Neuronal stem cell (in vitro differentiated cells): ENCODE data around the gene EFCAB5.

ENCODE experiments used
- DNase-seq: peaks from one replicate; pipeline ENCODE4 v3.0.0-alpha.2; 2013; ENCODE audit warnings: low spot score
- H2AFZ ChIP-seq: one replicate; pipeline ENCODE4 v1.6.1; 2013; ENCODE audit warnings: mild to moderate bottlenecking, low read length, inconsistent platforms
- H2AK5ac ChIP-seq: 2 replicates; pipeline ENCODE4 v1.6.1; 2013; ENCODE audit warnings: low read depth, mild to moderate bottlenecking, inconsistent platforms, low read length, moderate library complexity, mixed read lengths
- H2BK120ac ChIP-seq: 2 replicates; pipeline ENCODE4 v1.6.1; 2013; ENCODE audit warnings: low read depth, mild to moderate bottlenecking, inconsistent platforms, low read length, moderate library complexity, mixed read lengths
- H2BK12ac ChIP-seq: one replicate; pipeline ENCODE4 v1.6.1; 2013; ENCODE audit warnings: low read length, inconsistent platforms
- H2BK15ac ChIP-seq: 2 replicates; pipeline ENCODE4 v1.6.1; 2013; ENCODE audit warnings: mild to moderate bottlenecking, low read length, inconsistent platforms, mixed read lengths
- H2BK5ac ChIP-seq: one replicate; pipeline ENCODE4 v1.6.1; 2013; ENCODE audit warnings: inconsistent platforms, mild to moderate bottlenecking, low read length, moderate library complexity
- H3K14ac ChIP-seq: one replicate; pipeline ENCODE4 v1.6.1; 2013; ENCODE audit warnings: low read length, inconsistent platforms
- H3K18ac ChIP-seq: 2 replicates; pipeline ENCODE4 v1.6.1; 2013; ENCODE audit warnings: low read length, inconsistent platforms
- H3K23ac ChIP-seq: 2 replicates; pipeline ENCODE4 v1.6.1; 2013; ENCODE audit warnings: low read depth, mild to moderate bottlenecking, mixed read lengths, low read length, inconsistent platforms; ENCODE audit not compliant: poor library complexity
- H3K27ac ChIP-seq: replicated peaks from 3 replicates; pipeline ENCODE4 v1.5.1; 2013; ENCODE audit warnings: low read length, inconsistent platforms
- H3K27me3 ChIP-seq, 3 experiments: 2 replicates each; pipeline ENCODE4 v1.6.1; 2013; ENCODE audit warnings: low read length in 3 of 3, mild to moderate bottlenecking in 2 of 3, inconsistent platforms in 1 of 3, low read depth in 1 of 3, mixed read lengths in 1 of 3, moderate library complexity in 1 of 3; ENCODE audit not compliant: control insufficient read depth in 3 of 3, insufficient read depth in 3 of 3
- H3K36me3 ChIP-seq, 2 donors: replicated peaks in 1 of 2; 2 replicates each; pipeline ENCODE4 v1.6.1; 2013; ENCODE audit warnings: low read length in 2 of 2; ENCODE audit not compliant: control insufficient read depth in 2 of 2, insufficient read depth in 2 of 2
- H3K4ac ChIP-seq: 2 replicates; pipeline ENCODE4 v1.6.1; 2013; ENCODE audit warnings: inconsistent platforms, mild to moderate bottlenecking, low read length, moderate library complexity
- H3K4me1 ChIP-seq, 2 donors: 1 replicate in 1 of 2; 2 replicates in 1 of 2; pipeline ENCODE4 v1.6.1; 2013; ENCODE audit warnings: low read length in 2 of 2, low read depth in 1 of 2; ENCODE audit not compliant: control insufficient read depth in 2 of 2, insufficient read depth in 1 of 2
- H3K4me2 ChIP-seq: one replicate; pipeline ENCODE4 v1.6.1; 2013; ENCODE audit warnings: mild to moderate bottlenecking, low read length, inconsistent platforms; ENCODE audit not compliant: insufficient read depth, poor library complexity, severe bottlenecking
- H3K4me3 ChIP-seq, 2 donors: 2 replicates each; pipeline ENCODE4 v1.5.1; 2013; ENCODE audit warnings: low read length in 2 of 2, mild to moderate bottlenecking in 2 of 2, inconsistent platforms in 1 of 2, moderate library complexity in 1 of 2
- H3K79me1 ChIP-seq: one replicate; pipeline ENCODE4 v1.6.1; 2013; ENCODE audit warnings: low read depth, mild to moderate bottlenecking, inconsistent platforms, low read length, moderate library complexity
- H3K9ac ChIP-seq: one replicate; pipeline ENCODE4 v1.6.1; 2013; ENCODE audit warnings: mild to moderate bottlenecking, low read depth, low read length, inconsistent platforms; ENCODE audit not compliant: poor library complexity
- H3K9me3 ChIP-seq, 2 donors: replicated peaks in 1 of 2; 2 replicates each; pipeline versions ENCODE3 to v1.6.1; 2013; ENCODE audit warnings: low read length in 2 of 2, mild to moderate bottlenecking in 2 of 2, inconsistent platforms in 1 of 2, low read depth in 1 of 2, mixed read lengths in 1 of 2, moderate library complexity in 1 of 2; ENCODE audit not compliant: control insufficient read depth in 2 of 2, insufficient read depth in 1 of 2
- H4K8ac ChIP-seq: one replicate; pipeline ENCODE4 v1.6.1; 2013; ENCODE audit warnings: low read depth, mild to moderate bottlenecking, inconsistent platforms, low read length, moderate library complexity
- H4K91ac ChIP-seq: one replicate; pipeline ENCODE4 v1.6.1; 2013; ENCODE audit warnings: low read length, low read depth, mild to moderate bottlenecking, inconsistent platforms; ENCODE audit not compliant: poor library complexity
- WGBS, 2 donors: extraction: QIAGEN DNeasy Blood & Tissue Kit; methylation state at CpG; one replicate each; pipeline ENCODE4 v1.1.7; 2013; ENCODE audit warnings: missing lambda C conversion rate in 2 of 2, mixed read lengths in 1 of 2; ENCODE audit not compliant: insufficient read length in 2 of 2, insufficient replicate concordance in 1 of 2; ENCODE audit errors: extremely low coverage in 2 of 2; 5-methylcytosine and 5-hydroxymethylcytosine counted together

The EFCAB5 gene

GRCh38 chr17:29996458-29996857 is 55.0 kb downstream of the EFCAB5 start:
- no peak overlapping the region for H3K4me3 ChIP-seq
- H3K14ac ChIP-seq: no peak overlapping the region
- H3K4ac ChIP-seq: no peak overlapping the region
- WGBS, 2 donors: no CpG with 5 or more reads among the region's 3 CpGs
- H3K23ac ChIP-seq: no peak overlapping the region
- H3K27ac ChIP-seq: no peak overlapping the region
- H3K4me1 ChIP-seq: no peaks in the 10 kb centered on the region
- no peaks in the 10 kb centered on the region for H3K9me3 ChIP-seq
- H3K27me3 ChIP-seq: peaks cover 0 to 7% (median 0%) of the 10 kb centered on the region in 3 experiments
- no peak overlapping the region for H2BK120ac ChIP-seq
- DNase-seq: no peak
- no peak overlapping the region for H2BK5ac ChIP-seq
- H3K4me2 ChIP-seq: no peak overlapping the region
- no peak overlapping the region for H2BK12ac ChIP-seq
- no peaks in the 10 kb centered on the region for H3K79me1 ChIP-seq
- no peak overlapping the region for H4K91ac ChIP-seq
- no peak overlapping the region for H3K9ac ChIP-seq
- no peak overlapping the region for H3K18ac ChIP-seq
- H2BK15ac ChIP-seq: no peak overlapping the region
- no peak overlapping the region for H2AK5ac ChIP-seq
- H4K8ac ChIP-seq: no peak overlapping the region
- H2AFZ ChIP-seq: no peak overlapping the region
- H3K36me3 ChIP-seq: no peaks in the 10 kb centered on the region

- H3K4ac ChIP-seq: no peak overlapping the region
- no peaks in the 10 kb centered on the region for H3K36me3 ChIP-seq
- H3K27me3 ChIP-seq: peaks cover 0 to 7% (median 0%) of the 10 kb centered on the region in 3 experiments
- no peak overlapping the region for H3K14ac ChIP-seq
- no peak overlapping the region for H2BK12ac ChIP-seq
- no peak overlapping the region for H2BK5ac ChIP-seq
- no peak overlapping the region for H3K9ac ChIP-seq
- H2BK120ac ChIP-seq: no peak overlapping the region
- H4K91ac ChIP-seq: no peak overlapping the region
- H3K79me1 ChIP-seq: no peaks in the 10 kb centered on the region
- H3K27ac ChIP-seq: no peak overlapping the region
- no peak overlapping the region for H3K23ac ChIP-seq
- H2AK5ac ChIP-seq: no peak overlapping the region
- H3K4me1 ChIP-seq: no peaks in the 10 kb centered on the region
- H4K8ac ChIP-seq: no peak overlapping the region
- H3K9me3 ChIP-seq: no peaks in the 10 kb centered on the region
- H2BK15ac ChIP-seq: no peak overlapping the region
- no peak overlapping the region for H3K4me2 ChIP-seq
- no peak for DNase-seq
- no peak overlapping the region for H3K18ac ChIP-seq
- WGBS, 2 donors: no CpG with 5 or more reads among the region's 3 CpGs
- no peak overlapping the region for H3K4me3 ChIP-seq
- no peak overlapping the region for H2AFZ ChIP-seq
These were observed 58.7 kb downstream of the EFCAB5 start for GRCh38 chr17:30000001-30000754.

GRCh38 chr17:30000755-30001257 is 59.4 kb downstream of the EFCAB5 start:
- Histone ChIP-seq H3K79me1 (no peaks in the 10 kb centered on the region), H3K4me1 (no peaks in the 10 kb centered on the region), H2AK5ac (no peak overlapping the region), H4K8ac (no peak overlapping the region), H3K36me3 (no peaks in the 10 kb centered on the region), H2AFZ (no peak overlapping the region), H3K4me2 (no peak overlapping the region), H3K9me3 (no peaks in the 10 kb centered on the region), H2BK15ac (no peak overlapping the region), H3K9ac (no peak overlapping the region), H3K4ac (no peak overlapping the region), H2BK12ac (no peak overlapping the region), H2BK120ac (no peak overlapping the region), H3K23ac (no peak overlapping the region), H3K4me3 (no peak overlapping the region), H3K14ac (no peak overlapping the region), H3K27ac (no peak overlapping the region), H3K27me3 (peaks cover 0 to 7% (median 0%) of the 10 kb centered on the region in 3 experiments), H3K18ac (no peak overlapping the region), H4K91ac (no peak overlapping the region), H2BK5ac (no peak overlapping the region)
- no CpG with 5 or more reads among the region's 2 CpGs for WGBS, 2 donors
- DNase-seq: no peak

- H3K27ac ChIP-seq: no peak overlapping the region
- H4K8ac ChIP-seq: no peak overlapping the region
- no peak overlapping the region for H2BK12ac ChIP-seq
- no peaks in the 10 kb centered on the region for H3K4me1 ChIP-seq
- no peak overlapping the region for H3K4me2 ChIP-seq
- no peak overlapping the region for H3K18ac ChIP-seq
- no peak overlapping the region for H3K4me3 ChIP-seq
- H2AK5ac ChIP-seq: no peak overlapping the region
- no peak overlapping the region for H2BK5ac ChIP-seq
- H3K4ac ChIP-seq: no peak overlapping the region
- H3K9ac ChIP-seq: no peak overlapping the region
- peaks cover 0 to 7% (median 0%) of the 10 kb centered on the region in 3 experiments for H3K27me3 ChIP-seq
- no peaks in the 10 kb centered on the region for H3K79me1 ChIP-seq
- no peak overlapping the region for H4K91ac ChIP-seq
- no peak overlapping the region for H2AFZ ChIP-seq
- H3K14ac ChIP-seq: no peak overlapping the region
- no peak overlapping the region for H3K23ac ChIP-seq
- H2BK120ac ChIP-seq: no peak overlapping the region
- H2BK15ac ChIP-seq: no peak overlapping the region
- H3K36me3 ChIP-seq: no peaks in the 10 kb centered on the region
- H3K9me3 ChIP-seq: no peaks in the 10 kb centered on the region
- no peak for DNase-seq
These were observed 60.7 kb downstream of the EFCAB5 start for GRCh38 chr17:30002088-30002487.
